AG04449 (cell line): Measurements from ENCODE around the gene CUEDC1.

Experiments
- CTCF ChIA-PET: fragments of 350-600 bp; formaldehyde crosslinking; extraction: SDS; loops from one replicate; lab custom pipeline; 2021; ENCODE audit warnings: antibody characterized with exemption; lab: Yijun Ruan, JAX
- POLR2A ChIA-PET: fragments of 400-600, 350-600 bp; formaldehyde crosslinking; extraction: SDS; loops from one replicate; lab custom pipeline; 2020; ENCODE audit warnings: antibody characterized with exemption, inconsistent platforms; lab: Yijun Ruan, JAX
- DNase-seq: peaks from one replicate; pipeline ENCODE4 v3.0.0-alpha.2; 2010; ENCODE audit warnings: low read depth, low spot score
- H3K4me3 ChIP-seq: 2 replicates; pipeline ENCODE4 v1.5.1; 2011; ENCODE audit warnings: low read depth, mild to moderate bottlenecking, control low read depth, low read length
- CTCF ChIP-seq: IDR thresholded peaks from one replicate; pipeline ENCODE4 v1.5.1; 2011; ENCODE audit warnings: mild to moderate bottlenecking, moderate library complexity, low read length, control low read depth, inconsistent platforms; ENCODE audit not compliant: insufficient read depth; ENCODE audit errors: missing control alignments

Gene CUEDC1

GRCh38 chr17:57887161-57887560 lies 68.1 kb downstream of the CUEDC1 start:
- H3K4me3 ChIP-seq: no peak overlapping the region
- DNase-seq: no peak
- ChIA-PET POLR2A (interaction anchor here (0.6 kb wide), 1 partner anchor 17 kb away, joined by 3 read pairs; no protein-coding TSS in a partner anchor), CTCF (interaction anchor here (0.8 to 1.4 kb wide), 6 partner anchors 9 to 119 kb away, joined by 3 to 5 read pairs (median 3); no protein-coding TSS in a partner anchor)
- no peak for TF ChIP-seq CTCF

- CTCF ChIA-PET: interaction anchor here (0.7 to 1.6 kb wide), 3 partner anchors 12 to 113 kb away, joined by 3 to 5 read pairs (median 5); no protein-coding TSS in a partner anchor
- H3K4me3 ChIP-seq: no peak overlapping the region
- no peak for DNase-seq
- no peak for TF ChIP-seq CTCF
- POLR2A ChIA-PET: no interaction called here
Measured at GRCh38 chr17:57886020-57886419, 69.2 kb downstream of the CUEDC1 start.

GRCh38 chr17:57885148-57885915 lies 69.9 kb downstream of the CUEDC1 start:
- no peak overlapping the region for H3K4me3 ChIP-seq
- POLR2A ChIA-PET: no interaction called here
- CTCF ChIA-PET: interaction anchor here (0.7 to 1.6 kb wide), 3 partner anchors 11 to 114 kb away, joined by 3 to 5 read pairs (median 5); no protein-coding TSS in a partner anchor
- no peak for TF ChIP-seq CTCF
- DNase-seq: no peak

- TF ChIP-seq CTCF: no peak
- POLR2A ChIA-PET: interaction anchor here (0.6 to 3.9 kb wide), 6 partner anchors 10 to 117 kb away, joined by 3 to 23 read pairs (median 4); no protein-coding TSS in a partner anchor
- DNase-seq: no peak
- CTCF ChIA-PET: interaction anchor here (1.1 to 36.7 kb wide), 6 partner anchors 10 to 116 kb away, joined by 3 to 1361 read pairs (median 64); partner anchors contain the start of genes SRSF1 and VEZF1
- H3K4me3 ChIP-seq: no peak overlapping the region
Measured at GRCh38 chr17:57881783-57882351, 73.3 kb downstream of the CUEDC1 start.

- TF ChIP-seq CTCF: no peak
- no peak overlapping the region for H3K4me3 ChIP-seq
- peak; percentile 82 for DNase-seq
- ChIA-PET CTCF (interaction anchor here (3.3 to 36.7 kb wide), 4 partner anchors 11 to 117 kb away, joined by 11 to 1361 read pairs (median 122); partner anchors contain the start of genes SRSF1 and VEZF1), POLR2A (interaction anchor here (0.7 to 3.9 kb wide), 6 partner anchors 11 to 118 kb away, joined by 3 to 23 read pairs (median 4); no protein-coding TSS in a partner anchor)
Measured at GRCh38 chr17:57881143-57881542, 74.1 kb downstream of the CUEDC1 start.
